H1 (cell line): ENCODE results near the gene PLEKHM3. TPM values are rescaled to one million over a fixed set of nuclear protein-coding genes. Genes with fewer than 3 reads are reported as not detected.

ENCODE experiments used
- ATF2 ChIP-seq: IDR thresholded peaks from 2 replicates; pipeline ENCODE4 v1.6.1; 2012; ENCODE audit warnings: low read length, inconsistent platforms
- CHD2 ChIP-seq: IDR thresholded peaks from 2 replicates; pipeline ENCODE4 v1.6.1; 2012; ENCODE audit warnings: low read length, improper control_type of control experiment
- E2F6 ChIP-seq: IDR thresholded peaks from 2 replicates; pipeline ENCODE4 v1.6.1; 2012; ENCODE audit warnings: inconsistent platforms
- JUN ChIP-seq: IDR thresholded peaks from 2 replicates; pipeline ENCODE4 v1.6.1; 2011; ENCODE audit warnings: low read depth, mild to moderate bottlenecking, improper control_type of control experiment, low read length
- RBBP5 ChIP-seq: IDR thresholded peaks from 2 replicates; pipeline ENCODE4 v1.7.1; 2012; ENCODE audit warnings: low read depth, mild to moderate bottlenecking, inconsistent platforms, low read length, moderate library complexity, borderline replicate concordance
- SIRT6 ChIP-seq: IDR thresholded peaks from one replicate; pipeline ENCODE4 v1.7.1; 2012; ENCODE audit warnings: low read length, inconsistent platforms
- TCF12 ChIP-seq: IDR thresholded peaks from 2 replicates; pipeline ENCODE4 v1.6.1; 2011; ENCODE audit warnings: low read depth, mild to moderate bottlenecking, low read length
- polyA plus RNA-seq, 7 experiments: library from polyadenylated mRNA; depleted of rRNA in 3 of 7; stranded (reverse) in 5 of 7; unstranded in 2 of 7; fragments of >200 nt in 5 of 7; fragments of 200-250 nt in 2 of 7; gene quantifications; 1 replicate in 5 of 7; 2 replicates in 1 of 7; 4 replicates in 1 of 7; pipeline versions ENCODE4 v1.2.1 to v1.2.3, GENCODE V29; 2011 to 2013; ENCODE audit warnings: missing spikeins in 2 of 7, mixed read lengths in 2 of 7
- total RNA-seq: library from RNA; stranded (reverse); fragmentation: NEBNext Ultra II Directional; extraction: Animal tissue kit (Norgen Biotek cat#: 25700); gene quantifications from 2 replicates; pipeline ENCODE4 v1.2.1, GENCODE V29; 2021

The PLEKHM3 gene
- total and polyA plus RNA-seq, 2 of the 8 experiments (the other 6 are each of a cell fraction or from before 2014, with no cell fraction given): 2.3 to 5.8 TPM

GRCh38 chr2:208031608-208032019 lies 6.3 kb upstream of the PLEKHM3 start (continued):
- TF ChIP-seq TCF12 (no peak), SIRT6 (no peak), JUN (no peak), ATF2 (no peak), E2F6 (no peak), CHD2 (no peak), RBBP5 (no peak)
